ENCODE data around the gene HOXA9. TPM values are rescaled to one million over a fixed set of nuclear protein-coding genes. Genes with fewer than 3 reads are reported as not detected.

HOXA9 gene
- total RNA-seq, 1 donor from 2014 or later = not detected

DNA sequence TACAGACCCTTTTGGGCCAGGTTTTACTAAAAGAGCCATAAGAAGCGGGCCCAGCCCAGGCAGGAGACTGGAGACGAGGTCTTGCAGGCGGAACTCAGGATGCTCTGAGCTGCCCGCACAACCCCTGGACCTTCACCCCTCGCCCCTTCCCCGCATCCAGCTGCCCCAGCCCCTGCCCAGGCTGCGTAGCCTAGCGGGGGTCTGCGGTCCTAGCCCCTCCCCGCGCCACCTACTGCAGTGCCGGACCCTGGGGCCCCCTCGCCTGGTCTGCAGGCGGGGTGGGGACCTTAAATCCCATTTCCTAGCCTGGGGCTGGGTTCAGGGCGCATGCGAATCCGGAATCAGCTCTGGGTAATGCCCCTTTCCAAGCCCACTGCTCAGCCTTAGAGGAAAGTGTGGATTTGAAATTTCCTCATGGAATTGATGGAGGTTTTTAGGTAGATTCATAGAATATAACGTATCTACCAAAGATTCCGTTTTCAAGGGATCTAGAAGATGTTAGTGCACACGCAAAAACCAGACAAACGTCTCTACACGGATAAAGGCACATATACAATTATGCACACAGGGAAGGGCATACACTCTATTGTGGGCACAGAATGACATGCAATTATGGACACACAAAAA is 12.4 kb downstream of the HOXA9 start:
- DNase-seq (ENCODE audit: low read depth) = no peak

DNA sequence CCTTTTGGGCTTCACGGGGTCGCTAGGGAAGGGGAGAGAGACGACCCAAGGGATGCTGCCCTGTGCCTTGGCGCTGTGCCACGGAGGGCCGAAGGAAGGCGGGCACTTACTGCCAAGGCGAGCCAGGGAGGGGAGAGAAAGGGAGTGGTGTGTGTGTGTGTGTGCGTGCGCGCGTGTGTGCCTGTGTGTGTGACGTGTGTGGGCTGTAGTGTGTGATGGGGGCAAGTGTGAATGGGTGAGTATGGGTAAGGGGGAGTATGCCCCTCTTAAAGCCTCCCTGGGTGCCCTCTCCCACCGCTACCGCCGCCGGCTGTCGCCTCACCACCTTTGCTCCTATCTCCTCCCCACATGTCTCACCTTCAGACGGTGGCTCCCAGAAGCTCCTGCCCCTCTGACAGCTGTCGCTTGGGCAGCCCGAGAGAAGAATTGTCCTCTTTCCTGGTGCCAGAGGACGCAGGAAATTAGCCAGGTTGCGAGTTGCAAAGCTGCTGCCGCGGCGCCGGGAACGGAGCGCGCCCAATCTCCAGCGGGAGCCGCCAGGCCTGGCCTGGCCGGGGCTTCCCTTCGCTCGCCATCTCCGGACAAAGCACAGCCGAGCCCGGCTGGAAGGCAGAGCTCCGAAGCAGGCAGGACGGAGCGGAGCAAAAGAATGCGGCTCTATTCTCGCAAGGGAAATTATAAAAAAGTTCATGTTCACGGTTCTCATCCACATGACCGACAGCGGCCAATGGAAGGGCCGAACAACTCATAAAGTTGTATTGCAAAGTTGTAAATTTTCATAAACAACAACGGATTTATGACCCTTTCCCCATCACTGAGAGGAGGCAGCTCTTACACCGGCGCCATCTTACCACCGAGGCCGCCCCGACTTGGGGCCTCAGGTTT is 13.2 kb downstream of the HOXA9 start, which contains the start of gene HOXA3:
TSS of gene HOXA3 (minus strand) at position 653 of the 885 bp plus-strand sequence. CDS start 41,943 bp downstream, outside the sequence.
- peaks cover 9% of the 10 kb centered on the region for H3K4me1 ChIP-seq (ENCODE audit: insufficient read depth, low read length)
- Mint-ChIP-seq H3K9me3 (ENCODE audit: unreplicated experiment) (peaks cover 50% of the 10 kb centered on the region), H3K27me3 (ENCODE audit: low read depth, unreplicated experiment) (peaks cover 80% of the 10 kb centered on the region), H3K4me3 (ENCODE audit: unreplicated experiment) (no peak within 1 kb of the TSS), H3K4me1 (ENCODE audit: low read depth, unreplicated experiment) (no peaks in the 10 kb centered on the region), H3K27ac (ENCODE audit: unreplicated experiment) (peak within 1 kb of the TSS; percentile 53), H3K36me3 (ENCODE audit: low read depth, unreplicated experiment) (no peaks in the 10 kb centered on the region)
- H3K9ac ChIP-seq (ENCODE audit: low read length) = no peak within 1 kb of the TSS
- DNase-seq (ENCODE audit: low read depth) (no peak), FAIRE-seq (no peak)
- H2AFZ ChIP-seq (ENCODE audit: low read depth, low read length) = no peak within 1 kb of the TSS
- H3K4me3 ChIP-seq (ENCODE audit: insufficient read depth, low read depth, low read length) = no peak within 1 kb of the TSS
- peak within 1 kb of the TSS; percentile 85 for H3K4me2 ChIP-seq (ENCODE audit: low read length)
- H3K27me3 ChIP-seq (ENCODE audit: insufficient read depth, low read length) = peaks cover 92% of the 10 kb centered on the region
- no peaks in the 10 kb centered on the region for H3K79me2 ChIP-seq (ENCODE audit: insufficient read depth, low read length)
- H3K27ac ChIP-seq (ENCODE audit: low read depth, low read length) = no peak within 1 kb of the TSS
- TF ChIP-seq, protein P1, sequence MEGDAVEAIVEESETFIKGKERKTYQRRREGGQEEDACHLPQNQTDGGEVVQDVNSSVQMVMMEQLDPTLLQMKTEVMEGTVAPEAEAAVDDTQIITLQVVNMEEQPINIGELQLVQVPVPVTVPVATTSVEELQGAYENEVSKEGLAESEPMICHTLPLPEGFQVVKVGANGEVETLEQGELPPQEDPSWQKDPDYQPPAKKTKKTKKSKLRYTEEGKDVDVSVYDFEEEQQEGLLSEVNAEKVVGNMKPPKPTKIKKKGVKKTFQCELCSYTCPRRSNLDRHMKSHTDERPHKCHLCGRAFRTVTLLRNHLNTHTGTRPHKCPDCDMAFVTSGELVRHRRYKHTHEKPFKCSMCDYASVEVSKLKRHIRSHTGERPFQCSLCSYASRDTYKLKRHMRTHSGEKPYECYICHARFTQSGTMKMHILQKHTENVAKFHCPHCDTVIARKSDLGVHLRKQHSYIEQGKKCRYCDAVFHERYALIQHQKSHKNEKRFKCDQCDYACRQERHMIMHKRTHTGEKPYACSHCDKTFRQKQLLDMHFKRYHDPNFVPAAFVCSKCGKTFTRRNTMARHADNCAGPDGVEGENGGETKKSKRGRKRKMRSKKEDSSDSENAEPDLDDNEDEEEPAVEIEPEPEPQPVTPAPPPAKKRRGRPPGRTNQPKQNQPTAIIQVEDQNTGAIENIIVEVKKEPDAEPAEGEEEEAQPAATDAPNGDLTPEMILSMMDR (IDR thresholded peaks at IDR 0.05; ENCODE audit: insufficient read depth, low read depth, low read length) = no peak
- peak; percentile 63 for TF ChIP-seq EZH2 (IDR thresholded peaks at IDR 0.05; ENCODE audit: insufficient read depth, low read length)
- no peaks in the 10 kb centered on the region for H4K20me1 ChIP-seq (ENCODE audit: insufficient read depth, low read length)
- peaks cover 24% of the 10 kb centered on the region for H3K9me3 ChIP-seq (ENCODE audit: insufficient read depth, low read depth, low read length)
- H3K36me3 ChIP-seq (ENCODE audit: insufficient read depth, low read length) = no peaks in the 10 kb centered on the region

More for the DNA sequence above, 12.4 kb downstream of the HOXA9 start:
- Histone ChIP-seq H3K4me1 (ENCODE audit: insufficient read depth, low read length) (peaks cover 9% of the 10 kb centered on the region), H3K9me3 (ENCODE audit: insufficient read depth, low read depth, low read length) (peaks cover 19% of the 10 kb centered on the region), H3K27me3 (ENCODE audit: insufficient read depth, low read length) (peaks cover 95% of the 10 kb centered on the region), H3K79me2 (ENCODE audit: insufficient read depth, low read length) (no peaks in the 10 kb centered on the region), H3K4me2 (ENCODE audit: low read length) (no peak overlapping the region), H4K20me1 (ENCODE audit: insufficient read depth, low read length) (no peaks in the 10 kb centered on the region), H3K36me3 (ENCODE audit: insufficient read depth, low read length) (no peaks in the 10 kb centered on the region), H3K4me3 (ENCODE audit: insufficient read depth, low read depth, low read length) (no peak overlapping the region), H3K27ac (ENCODE audit: low read depth, low read length) (no peak overlapping the region), H3K9ac (ENCODE audit: low read length) (no peak overlapping the region), H2AFZ (ENCODE audit: low read depth, low read length) (no peak overlapping the region)
- Mint-ChIP-seq H3K9me3 (ENCODE audit: unreplicated experiment) (peaks cover 55% of the 10 kb centered on the region), H3K27me3 (ENCODE audit: low read depth, unreplicated experiment) (peaks cover 83% of the 10 kb centered on the region), H3K36me3 (ENCODE audit: low read depth, unreplicated experiment) (no peaks in the 10 kb centered on the region), H3K27ac (ENCODE audit: unreplicated experiment) (peak overlapping the region; percentile 53), H3K4me3 (ENCODE audit: unreplicated experiment) (no peak overlapping the region), H3K4me1 (ENCODE audit: low read depth, unreplicated experiment) (no peaks in the 10 kb centered on the region)
- TF ChIP-seq, protein P1 (IDR thresholded peaks at IDR 0.05; ENCODE audit: insufficient read depth, low read depth, low read length) = no peak
- no peak for TF ChIP-seq EZH2 (IDR thresholded peaks at IDR 0.05; ENCODE audit: insufficient read depth, low read length)
- FAIRE-seq = peak; percentile 50

Measured in astrocyte (in vitro differentiated cells and primary cell).